ENCODE measurements around the gene LRRFIP1.

Gene LRRFIP1

GRCh38 chr2:237642038-237642734 is 14.8 kb downstream of the LRRFIP1 start:
- DNase-seq, result no peak

GRCh38 chr2:237643066-237643465 is 15.7 kb downstream of the LRRFIP1 start:
- no peak for DNase-seq

DNA sequence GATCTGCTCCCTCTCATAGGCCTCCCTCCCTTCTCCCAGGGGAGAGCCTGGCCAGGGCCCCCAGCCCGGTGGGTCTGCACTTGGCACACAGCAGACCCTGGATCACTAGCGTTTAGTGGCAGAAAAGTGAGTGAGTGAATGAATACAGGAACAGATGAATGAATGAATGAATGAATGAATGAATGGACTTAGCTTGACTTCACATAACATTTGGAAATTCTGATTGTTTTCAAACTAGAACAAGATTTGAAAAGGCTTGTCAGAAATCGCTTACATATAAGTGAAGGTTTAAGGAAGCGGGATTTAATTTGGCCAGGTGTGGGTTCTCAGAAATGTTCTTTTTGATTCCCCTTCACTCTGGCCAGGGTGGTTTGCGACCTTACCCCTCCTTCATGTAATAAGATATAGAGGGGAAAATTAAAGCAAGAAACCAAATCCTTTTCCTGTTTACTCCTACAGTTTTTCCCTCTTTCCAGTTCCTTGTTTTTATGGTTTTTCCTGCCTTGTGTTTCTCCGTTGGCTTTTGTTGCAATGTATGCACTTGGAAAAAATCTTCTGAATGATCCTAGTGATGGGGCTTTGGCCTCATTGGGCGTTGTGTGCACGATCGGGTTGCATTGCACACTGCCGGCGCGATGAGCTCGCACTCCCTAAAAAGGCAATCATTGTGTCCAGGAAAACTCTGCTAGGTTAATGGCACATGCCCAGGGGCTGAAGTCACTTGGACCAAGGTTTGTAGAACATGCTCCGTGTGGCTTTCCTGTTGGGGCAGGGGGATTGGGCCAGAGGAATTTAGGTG is 16.4 kb downstream of the LRRFIP1 start:
- no peak for DNase-seq

- no peak for DNase-seq
These were observed 17.0 kb downstream of the LRRFIP1 start for GRCh38 chr2:237644381-237644703.

DNA sequence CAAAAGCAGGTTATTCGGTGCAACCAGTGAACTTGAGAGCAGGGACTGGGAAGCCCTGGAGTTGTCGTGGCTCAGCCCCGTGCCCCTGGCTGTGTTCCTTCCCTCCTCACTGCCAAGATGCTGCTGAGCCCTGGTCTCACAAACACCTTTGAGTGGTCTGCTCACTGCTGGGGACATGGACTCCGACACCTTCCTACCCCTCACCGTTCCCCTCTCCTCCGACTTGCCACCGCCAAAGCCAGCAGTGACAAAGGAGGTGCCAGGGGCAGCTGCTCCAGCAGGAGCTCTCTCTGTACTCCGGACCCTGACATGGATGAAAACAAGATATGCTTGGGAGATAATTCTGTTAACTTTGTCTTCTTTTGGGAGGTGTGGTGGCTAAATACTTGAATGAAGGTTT is 17.9 kb downstream of the LRRFIP1 start:
- DNase-seq, result no peak

- DNase-seq, result no peak
These were observed 20.0 kb downstream of the LRRFIP1 start for GRCh38 chr2:237647176-237648015.

DNA sequence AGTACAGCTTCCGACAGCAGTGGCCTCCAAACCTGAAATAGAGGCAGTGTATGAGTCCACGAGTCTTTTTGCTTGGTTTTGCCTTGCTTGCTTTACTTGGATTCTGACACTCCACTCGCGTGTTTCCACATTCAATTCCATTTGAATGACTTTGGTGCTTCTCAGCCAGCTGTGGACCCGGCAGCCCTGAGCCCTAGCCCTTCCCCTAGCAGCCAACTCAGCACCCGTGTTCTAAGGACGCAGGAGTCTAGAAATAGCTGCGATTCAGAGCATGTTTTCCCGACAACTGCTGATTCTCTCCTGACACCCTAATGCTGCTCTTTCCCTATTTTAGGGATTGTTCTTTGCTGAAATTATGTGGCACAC is 20.6 kb downstream of the LRRFIP1 start:
- DNase-seq, result no peak

DNA sequence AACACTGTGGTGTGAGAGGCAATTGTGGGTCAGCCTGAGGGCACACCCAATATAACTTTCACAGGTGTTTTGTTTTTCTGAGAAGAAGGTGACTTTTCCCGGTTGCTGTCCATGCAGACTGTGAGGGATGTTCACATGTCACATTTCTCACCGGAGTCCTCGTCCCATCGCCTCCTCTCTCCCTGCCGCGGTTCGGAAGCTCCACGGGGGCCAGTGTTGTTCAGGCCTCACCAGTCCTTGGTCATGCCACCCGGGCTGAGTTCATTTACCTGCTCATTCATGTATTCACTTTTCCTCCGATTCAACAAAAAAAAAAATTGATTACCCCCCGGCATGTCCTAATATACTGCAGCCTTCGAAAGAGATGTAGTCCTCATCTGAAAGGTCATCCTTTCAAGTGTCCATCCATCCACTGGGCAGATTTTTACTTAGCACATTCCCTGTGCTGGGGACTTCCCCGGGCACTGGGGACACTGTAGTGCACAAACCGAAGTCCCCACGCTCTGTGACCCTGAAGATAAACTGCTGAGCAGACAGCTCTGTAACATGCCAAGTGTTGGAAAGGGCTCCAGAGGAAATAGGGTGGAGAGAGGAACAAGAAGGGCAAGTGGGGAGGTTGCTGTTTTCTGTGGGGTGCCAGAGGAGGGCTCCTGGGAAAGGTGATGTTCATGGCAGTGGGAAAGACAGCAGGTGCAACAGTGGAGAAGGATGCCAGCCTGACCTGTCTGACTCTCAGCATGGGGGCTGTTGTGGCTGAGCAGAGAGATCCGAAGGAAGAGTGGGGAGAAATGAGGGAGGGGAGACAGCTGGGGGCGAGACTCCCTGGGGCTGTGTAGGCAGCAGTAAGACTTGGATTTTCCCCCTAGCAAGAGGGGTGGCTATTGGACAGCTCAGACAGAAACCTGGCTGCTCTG is 22.4 kb downstream of the LRRFIP1 start:
- DNase-seq, result no peak

GRCh38 chr2:237650455-237650850 is 23.1 kb downstream of the LRRFIP1 start:
- DNase-seq, result no peak

- DNase-seq, result no peak
These were observed 24.4 kb downstream of the LRRFIP1 start for GRCh38 chr2:237651761-237652160.

DNA sequence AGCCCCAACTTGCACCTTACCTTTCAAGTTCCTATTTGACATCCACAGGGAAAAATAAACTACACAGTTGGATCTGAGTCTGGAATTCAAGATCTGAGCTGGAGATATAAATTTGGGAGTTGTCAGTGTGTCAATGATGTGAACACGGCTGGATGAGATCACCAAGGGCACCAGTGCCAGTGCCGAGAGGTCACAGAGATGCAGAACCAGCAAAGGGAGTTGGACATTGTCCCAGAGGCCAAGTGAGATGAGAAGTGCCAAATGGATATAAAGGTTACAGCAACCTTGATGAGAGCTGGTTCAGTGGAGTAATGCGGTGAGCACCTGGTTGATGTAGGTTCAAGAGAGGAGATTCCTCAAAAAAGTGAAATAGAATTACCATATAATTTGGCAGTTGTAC is 24.8 kb downstream of the LRRFIP1 start:
- DNase-seq, result no peak

DNA sequence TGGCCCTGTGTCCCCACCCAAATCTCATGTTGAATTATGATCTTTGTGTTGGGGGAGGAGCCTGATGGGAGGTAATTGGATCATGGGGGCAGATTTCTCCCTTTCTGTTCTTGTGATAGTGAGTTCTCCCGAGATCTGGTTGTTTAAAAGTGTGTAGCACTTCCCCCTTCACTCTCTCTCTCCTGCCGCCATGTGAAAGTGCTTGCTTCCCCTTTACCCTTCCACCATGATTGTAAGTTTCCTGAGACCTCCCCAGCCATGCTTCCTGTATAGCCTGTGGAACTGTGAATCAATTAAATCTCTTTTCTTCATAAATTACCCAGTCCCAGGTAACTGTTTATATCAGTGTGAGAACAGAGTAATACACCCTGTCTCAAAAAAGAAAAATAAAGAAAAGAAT is 25.5 kb downstream of the LRRFIP1 start:
- DNase-seq, result no peak

DNA sequence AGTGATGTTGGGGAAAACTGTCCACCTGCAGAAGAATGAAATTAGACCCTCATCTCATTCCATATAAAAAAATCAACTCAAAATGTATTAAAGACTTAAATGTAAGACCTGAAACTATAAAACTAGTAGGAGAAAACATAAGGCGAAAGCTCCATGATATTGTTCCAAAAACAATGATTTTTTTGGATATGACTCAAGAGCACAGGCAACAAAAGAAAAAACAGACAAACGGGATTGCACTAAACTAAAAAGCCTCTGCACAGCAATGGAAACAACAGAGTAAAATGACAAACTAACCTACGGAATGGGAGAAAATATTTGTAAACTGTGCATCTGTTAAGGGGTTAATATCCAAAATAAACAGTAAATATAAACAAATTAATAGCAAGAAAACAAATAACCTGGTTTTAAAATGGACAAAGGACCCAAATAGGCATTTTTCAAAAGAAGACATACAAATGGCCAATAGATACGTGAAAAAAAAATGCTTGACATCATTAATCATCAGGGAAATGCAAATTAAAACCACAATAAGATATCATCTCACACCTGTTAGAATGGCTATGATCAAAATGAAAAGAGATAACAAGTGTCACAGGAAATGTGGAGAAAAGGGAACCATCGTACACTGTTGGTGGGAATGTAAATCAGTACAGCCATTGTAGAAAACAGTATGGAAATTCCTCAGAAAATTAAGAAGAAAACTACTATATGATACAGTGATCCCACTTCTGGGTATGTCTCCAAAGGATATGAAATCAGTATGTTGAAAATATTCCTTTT is 26.6 kb downstream of the LRRFIP1 start:
- no peak for DNase-seq

GRCh38 chr2:237657063-237657462 is 29.7 kb downstream of the LRRFIP1 start:
- no peak for DNase-seq

- no peak for DNase-seq
These were observed 33.1 kb downstream of the LRRFIP1 start for GRCh38 chr2:237660381-237660900.

DNA sequence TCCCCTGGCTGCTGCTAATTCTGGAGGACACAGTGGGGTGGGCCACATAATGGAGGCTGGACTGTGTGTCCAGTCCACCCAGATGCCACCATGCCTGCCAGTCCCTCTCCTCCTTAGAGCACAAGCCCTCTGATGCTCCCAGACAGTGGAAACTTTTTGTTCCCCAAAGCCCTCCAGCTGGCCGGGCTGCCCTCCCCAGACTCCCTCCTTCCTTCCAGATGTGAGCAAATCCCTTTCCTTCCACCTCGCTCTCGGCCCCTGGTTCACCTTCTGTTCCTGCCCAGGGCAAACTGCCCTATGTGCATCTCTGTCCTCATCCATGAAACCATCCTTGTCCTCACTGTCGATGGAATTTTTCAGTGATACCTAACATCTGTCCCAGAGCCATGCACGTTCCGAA is 33.9 kb downstream of the LRRFIP1 start:
- no peak for DNase-seq

DNA sequence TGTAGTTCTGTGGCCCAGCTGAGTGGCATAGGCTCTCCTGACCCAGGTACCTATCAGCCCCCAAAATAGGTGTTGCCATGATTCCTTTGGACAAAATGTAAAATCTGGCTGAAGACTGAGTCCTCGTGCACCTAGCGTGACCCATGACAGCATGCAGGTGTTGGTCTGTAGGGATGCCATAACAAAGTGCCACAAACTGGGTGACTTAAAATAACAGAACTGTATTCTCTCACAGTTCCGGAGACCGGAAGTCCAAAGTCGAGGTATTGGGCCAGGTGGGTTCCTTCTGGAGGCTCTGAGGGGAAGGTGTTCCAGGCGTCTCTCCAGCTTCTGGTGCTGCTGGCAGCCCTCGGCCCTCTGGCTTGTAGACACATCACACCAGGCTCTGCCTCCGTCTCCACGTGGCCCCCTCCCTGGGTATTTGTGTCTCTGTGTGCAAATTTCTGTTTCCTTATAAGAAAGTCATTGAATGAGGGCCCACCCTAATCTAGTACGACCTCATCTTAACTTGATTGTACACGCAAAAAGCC is 34.5 kb downstream of the LRRFIP1 start:
- DNase-seq, result no peak

- peak; percentile 40 to 55 for DNase-seq
These were observed 35.3 kb downstream of the LRRFIP1 start for GRCh38 chr2:237662671-237663093.

DNA sequence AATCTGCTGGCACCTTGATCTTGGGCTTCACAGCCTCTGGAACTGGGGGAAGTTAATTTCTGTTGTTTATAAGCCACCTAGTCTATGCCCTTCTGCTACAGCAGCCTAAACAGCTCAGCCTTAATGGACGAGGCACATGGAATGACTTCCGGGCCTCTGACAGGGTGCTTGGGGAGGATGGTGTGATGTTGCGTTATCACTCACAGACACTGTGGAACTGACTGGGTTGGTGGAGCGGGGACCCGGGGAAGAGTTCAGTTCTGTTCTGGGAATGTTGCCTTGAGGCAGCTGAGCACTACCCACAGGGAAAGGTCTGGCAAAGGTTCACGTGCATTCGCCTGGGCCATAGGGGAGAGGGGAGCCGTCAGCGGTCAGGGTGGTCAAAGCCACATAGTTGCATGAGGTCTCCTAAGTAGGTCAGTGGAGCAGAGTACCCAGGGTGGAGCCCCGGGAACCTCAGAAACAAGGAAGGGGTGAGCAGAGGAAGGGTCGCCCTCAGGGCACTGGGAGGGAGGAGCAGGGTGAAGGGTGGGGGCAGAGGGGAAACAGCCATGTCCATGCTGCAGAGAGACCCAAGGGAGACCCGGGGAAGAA is 36.2 kb downstream of the LRRFIP1 start:
- no peak for DNase-seq

DNA sequence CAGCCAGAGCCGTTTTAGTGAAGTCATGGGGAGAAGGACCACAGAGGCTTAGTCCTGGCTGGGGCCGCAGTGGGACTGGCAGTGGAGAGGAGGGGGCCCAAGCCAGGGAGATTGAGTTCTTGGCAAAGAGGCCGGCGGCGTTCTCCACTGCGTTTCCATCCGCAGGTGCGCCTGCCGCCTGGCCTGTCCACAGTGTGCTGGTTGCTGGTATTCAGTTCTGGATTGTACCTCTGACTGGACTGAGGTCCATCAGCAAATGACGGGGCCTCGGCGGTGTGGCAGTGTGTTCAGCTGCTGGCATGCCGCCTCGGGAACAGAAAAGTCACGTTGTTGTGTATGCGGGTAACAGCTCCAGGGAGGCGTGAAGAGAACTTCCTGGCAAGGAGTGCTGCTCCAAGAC is 36.8 kb downstream of the LRRFIP1 start:
- no peak for DNase-seq

- no peak for DNase-seq
These were observed 38.3 kb downstream of the LRRFIP1 start for GRCh38 chr2:237665713-237666143.

Data from NCI-H1930 (cell line).